ACC112 (cell line): ENCODE results near the gene B2M.

Experiments used
- H2AFZ ChIP-seq: fragments of 200-600 bp; sonication (generic); one replicate; pipeline ENCODE4 v1.6.0; 2017; ENCODE audit warnings: antibody characterized with exemption, low read length; ENCODE audit not compliant: unreplicated experiment
- H3K27ac ChIP-seq: fragments of 200-600 bp; sonication (generic); 2 replicates; pipeline ENCODE4 v1.5.1; 2014; ENCODE audit warnings: low read depth, mild to moderate bottlenecking, antibody characterized with exemption, low read length, moderate library complexity
- H3K27me3 ChIP-seq: fragments of 200-600 bp; sonication (generic); 2 replicates; pipeline ENCODE4 v1.6.1; 2014; ENCODE audit warnings: mild to moderate bottlenecking, antibody characterized with exemption, low read length, moderate library complexity, mixed read lengths; ENCODE audit not compliant: insufficient read depth
- H3K36me3 ChIP-seq: fragments of 200-600 bp; sonication (generic); 2 replicates; pipeline ENCODE4 v1.6.1; 2016; ENCODE audit warnings: mild to moderate bottlenecking, antibody characterized with exemption, low read length, moderate library complexity, mixed read lengths; ENCODE audit not compliant: insufficient read depth
- H3K4me1 ChIP-seq: fragments of 200-600 bp; sonication (generic); one replicate; pipeline ENCODE4 v1.6.1; 2016; ENCODE audit warnings: low read length, mixed read lengths; ENCODE audit not compliant: insufficient read depth, unreplicated experiment, control insufficient read depth
- H3K4me3 ChIP-seq: fragments of 200-600 bp; sonication (generic); 2 replicates; pipeline ENCODE4 v1.5.1; 2014; ENCODE audit warnings: mild to moderate bottlenecking, low read depth, low read length
- H3K79me2 ChIP-seq: fragments of 200-600 bp; sonication (generic); one replicate; pipeline ENCODE4 v1.6.0; 2016; ENCODE audit warnings: low read length; ENCODE audit not compliant: control insufficient read depth, unreplicated experiment, insufficient read depth

B2M gene

DNA sequence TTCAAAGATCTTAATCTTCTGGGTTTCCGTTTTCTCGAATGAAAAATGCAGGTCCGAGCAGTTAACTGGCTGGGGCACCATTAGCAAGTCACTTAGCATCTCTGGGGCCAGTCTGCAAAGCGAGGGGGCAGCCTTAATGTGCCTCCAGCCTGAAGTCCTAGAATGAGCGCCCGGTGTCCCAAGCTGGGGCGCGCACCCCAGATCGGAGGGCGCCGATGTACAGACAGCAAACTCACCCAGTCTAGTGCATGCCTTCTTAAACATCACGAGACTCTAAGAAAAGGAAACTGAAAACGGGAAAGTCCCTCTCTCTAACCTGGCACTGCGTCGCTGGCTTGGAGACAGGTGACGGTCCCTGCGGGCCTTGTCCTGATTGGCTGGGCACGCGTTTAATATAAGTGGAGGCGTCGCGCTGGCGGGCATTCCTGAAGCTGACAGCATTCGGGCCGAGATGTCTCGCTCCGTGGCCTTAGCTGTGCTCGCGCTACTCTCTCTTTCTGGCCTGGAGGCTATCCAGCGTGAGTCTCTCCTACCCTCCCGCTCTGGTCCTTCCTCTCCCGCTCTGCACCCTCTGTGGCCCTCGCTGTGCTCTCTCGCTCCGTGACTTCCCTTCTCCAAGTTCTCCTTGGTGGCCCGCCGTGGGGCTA lies at the start of gene B2M, which contains the start of gene PATL2:
B2M (plus strand) TSS at position 422 of the 647 bp plus-strand sequence; CDS start at position 452, 30 bp downstream.
PATL2 (minus strand) TSS at position 228 of the 647 bp plus-strand sequence. CDS start 34,833 bp downstream, outside the sequence.
- peaks cover 64% of the 10 kb centered on the region for H3K79me2 ChIP-seq
- peaks cover 21% of the 10 kb centered on the region for H3K4me1 ChIP-seq
- peaks cover 52% of the 10 kb centered on the region for H3K36me3 ChIP-seq
- no peaks in the 10 kb centered on the region for H3K27me3 ChIP-seq
- H3K4me3 ChIP-seq, result peak within 1 kb of the TSS; percentile 95
- peak within 1 kb of the TSS; percentile 37 for H2AFZ ChIP-seq
- H3K27ac ChIP-seq, result peak within 1 kb of the TSS; percentile 83

GRCh38 chr15:44661576-44661975 lies 49.7 kb upstream of the B2M start:
- peaks cover 23% of the 10 kb centered on the region for H3K79me2 ChIP-seq
- H3K36me3 ChIP-seq, result peaks cover 5% of the 10 kb centered on the region
- H3K27ac ChIP-seq, result no peak overlapping the region
- H3K27me3 ChIP-seq, result no peaks in the 10 kb centered on the region
- peaks cover 12% of the 10 kb centered on the region for H3K4me1 ChIP-seq
- no peak overlapping the region for H2AFZ ChIP-seq
- H3K4me3 ChIP-seq, result peak overlapping the region; percentile 98

GRCh38 chr15:44662478-44663409 lies 48.6 kb upstream of the B2M start:
- H3K4me3 ChIP-seq, result peak overlapping the region; percentile 98
- H3K27me3 ChIP-seq, result no peaks in the 10 kb centered on the region
- H3K79me2 ChIP-seq, result peaks cover 23% of the 10 kb centered on the region
- H3K4me1 ChIP-seq, result peaks cover 12% of the 10 kb centered on the region
- H3K27ac ChIP-seq, result peak overlapping the region; percentile 73
- H2AFZ ChIP-seq, result peak overlapping the region; percentile 89
- H3K36me3 ChIP-seq, result peaks cover 5% of the 10 kb centered on the region

DNA sequence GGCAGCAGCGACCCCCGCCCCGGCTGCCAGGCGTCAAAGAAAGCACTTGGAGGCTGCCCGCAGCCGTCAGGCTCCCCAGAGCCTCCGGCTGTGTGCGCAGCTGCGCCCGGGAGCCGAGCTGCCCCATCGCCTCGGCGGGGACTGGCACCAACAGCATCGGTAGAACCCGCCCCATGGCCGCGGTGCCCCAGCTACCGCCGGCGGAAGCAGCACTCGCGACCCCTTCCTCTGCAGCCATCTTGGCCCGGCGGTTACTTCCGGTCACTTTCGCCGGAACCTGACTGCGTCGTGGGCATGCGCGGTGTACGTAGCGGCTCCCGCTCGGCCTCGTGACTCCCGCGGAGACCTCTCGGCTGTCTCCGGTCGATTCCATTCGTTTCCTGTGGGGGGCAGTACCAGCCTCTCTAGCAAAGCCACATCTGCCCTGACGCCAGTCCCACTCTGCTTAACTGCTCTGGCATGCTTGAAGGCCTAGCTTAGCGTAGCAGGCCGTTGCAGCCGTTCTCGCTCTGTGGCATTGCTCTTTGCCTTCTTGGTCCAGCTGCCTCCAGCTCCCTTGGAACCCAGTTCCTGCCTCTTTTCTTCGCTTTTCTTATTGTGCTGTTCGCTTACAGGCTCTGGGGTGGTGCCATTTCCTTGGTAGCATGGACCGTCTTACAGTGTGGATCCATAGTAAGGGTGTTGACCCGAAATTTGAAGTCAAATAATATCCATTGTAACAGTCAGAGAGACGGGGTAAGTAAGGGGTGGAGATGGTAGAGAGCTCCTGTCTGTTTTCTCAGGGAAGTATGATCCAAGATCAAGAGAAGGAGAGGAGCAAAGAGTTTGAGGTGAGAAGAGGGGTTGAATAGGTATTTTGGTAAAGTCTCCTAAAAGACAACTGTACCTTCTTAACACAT lies 47.7 kb upstream of the B2M start, which contains the start of gene SPG11:
SPG11 (minus strand) TSS at position 253 of the 899 bp plus-strand sequence; CDS start at position 238, 15 bp downstream.
- Histone ChIP-seq H3K36me3 (peaks cover 5% of the 10 kb centered on the region), H3K79me2 (peaks cover 23% of the 10 kb centered on the region), H3K4me1 (peaks cover 12% of the 10 kb centered on the region), H3K4me3 (peak within 1 kb of the TSS; percentile 98), H3K27me3 (no peaks in the 10 kb centered on the region), H2AFZ (peak within 1 kb of the TSS; percentile 100), H3K27ac (peak within 1 kb of the TSS; percentile 73)

DNA sequence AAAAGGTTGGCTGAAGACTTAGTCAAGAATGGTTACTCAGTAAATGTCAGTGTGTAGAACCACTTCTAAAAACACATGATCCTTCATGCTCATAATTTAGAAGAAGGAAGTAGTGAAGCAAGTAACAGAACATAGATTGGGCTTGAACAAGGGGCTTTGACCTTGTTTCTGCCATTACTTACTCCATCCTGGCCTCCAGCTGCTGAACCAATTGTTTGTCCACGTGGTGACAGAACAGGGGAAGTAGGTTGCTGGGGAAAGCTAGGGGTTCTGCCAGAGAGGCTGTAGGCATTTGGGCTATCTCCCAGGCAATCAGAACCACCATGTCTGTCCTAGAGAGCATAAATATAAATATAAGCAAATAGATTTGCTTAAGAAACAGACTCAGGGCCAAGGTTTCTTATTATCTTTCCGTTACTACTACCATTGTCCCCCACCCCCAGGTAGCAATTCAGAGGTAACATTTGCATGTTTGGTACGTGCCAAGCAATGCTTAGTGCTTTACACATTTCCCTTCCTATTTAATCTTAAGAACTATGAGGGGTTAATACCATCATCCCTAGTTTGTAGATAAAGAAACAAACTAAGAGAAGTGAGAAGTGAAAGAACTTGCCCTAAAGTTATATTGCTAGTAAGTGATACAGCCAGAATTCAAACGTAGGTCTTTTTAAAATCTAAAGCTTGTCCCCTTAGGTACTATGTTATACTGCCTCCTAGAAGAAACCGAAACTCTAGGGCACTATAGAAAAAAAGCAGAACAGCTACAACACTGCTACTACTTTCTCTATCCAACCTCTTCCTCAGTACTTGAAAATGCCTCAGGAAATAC lies 44.9 kb upstream of the B2M start:
- Histone ChIP-seq H2AFZ (no peak overlapping the region), H3K79me2 (peaks cover 16% of the 10 kb centered on the region), H3K27me3 (no peaks in the 10 kb centered on the region), H3K27ac (no peak overlapping the region), H3K4me1 (peaks cover 6% of the 10 kb centered on the region), H3K36me3 (no peaks in the 10 kb centered on the region), H3K4me3 (no peak overlapping the region)

DNA sequence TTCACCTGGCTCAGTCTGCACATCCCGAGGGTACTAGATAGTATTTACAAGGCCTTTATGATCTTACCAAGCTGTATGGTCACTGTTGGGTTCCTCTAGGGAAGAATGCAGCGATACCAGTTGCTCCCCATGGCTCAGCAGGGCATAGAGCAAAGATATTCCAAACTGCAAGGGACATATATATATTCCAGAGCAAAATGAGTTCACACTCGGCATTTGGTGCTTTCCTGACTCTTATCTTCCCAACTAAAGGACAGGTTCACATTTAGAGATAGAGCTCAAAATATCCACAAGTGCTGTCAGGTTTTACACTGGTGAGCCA lies 44.3 kb upstream of the B2M start:
- H3K27ac ChIP-seq, result no peak overlapping the region
- no peak overlapping the region for H2AFZ ChIP-seq
- no peaks in the 10 kb centered on the region for H3K27me3 ChIP-seq

GRCh38 chr15:44668921-44669320 lies 42.4 kb upstream of the B2M start:
- H2AFZ ChIP-seq, result no peak overlapping the region
- no peak overlapping the region for H3K27ac ChIP-seq
- H3K4me1 ChIP-seq, result peaks cover 4% of the 10 kb centered on the region
- no peaks in the 10 kb centered on the region for H3K27me3 ChIP-seq
- H3K4me3 ChIP-seq, result no peak overlapping the region
- H3K79me2 ChIP-seq, result no peaks in the 10 kb centered on the region
- H3K36me3 ChIP-seq, result no peaks in the 10 kb centered on the region

More for the DNA sequence above, 44.3 kb upstream of the B2M start:
- Histone ChIP-seq H3K36me3 (no peaks in the 10 kb centered on the region), H3K4me1 (peaks cover 6% of the 10 kb centered on the region), H3K79me2 (peaks cover 11% of the 10 kb centered on the region), H3K4me3 (no peak overlapping the region)

DNA sequence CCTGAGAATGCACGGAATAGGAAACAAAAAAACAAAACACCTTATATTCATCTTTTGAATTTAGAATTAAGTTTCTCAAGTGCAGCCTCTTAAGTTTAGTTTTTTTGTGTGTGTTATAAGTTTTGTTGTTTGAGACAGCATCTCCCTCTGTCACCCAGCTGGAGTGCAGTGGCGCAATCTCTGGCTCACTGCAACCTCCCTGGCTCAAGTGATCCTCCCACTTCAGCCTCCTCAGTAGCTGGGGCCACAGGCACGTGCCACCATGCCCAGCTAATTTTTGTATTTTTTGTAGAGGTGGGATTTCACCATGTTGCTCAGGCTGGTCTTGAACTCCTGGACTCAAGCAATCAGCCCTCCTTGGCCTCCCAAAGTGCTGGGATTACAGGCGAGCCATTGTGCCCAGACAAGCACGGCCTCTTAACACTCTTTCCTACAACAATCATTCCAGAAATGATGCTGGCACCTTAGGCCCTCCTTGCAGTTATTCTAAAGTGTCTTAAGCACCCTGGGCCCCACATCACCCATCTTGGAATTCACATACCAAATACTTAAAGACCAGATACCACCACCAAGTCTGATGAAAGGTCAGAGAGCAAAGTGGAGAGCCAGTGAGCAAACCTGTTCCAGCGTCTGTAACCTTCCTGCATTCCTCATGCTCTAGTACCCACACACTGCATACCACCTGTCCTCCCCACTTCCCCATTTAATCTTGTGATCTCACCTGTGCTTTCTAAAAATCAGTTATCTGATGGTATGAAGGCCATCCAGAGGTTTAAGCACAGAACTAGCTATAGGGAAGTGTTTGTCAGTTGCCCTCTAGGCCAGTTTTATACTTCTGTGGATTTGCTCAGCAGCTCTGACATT lies 41.0 kb upstream of the B2M start:
- Histone ChIP-seq H3K27me3 (no peaks in the 10 kb centered on the region), H3K4me3 (no peak overlapping the region), H3K4me1 (no peaks in the 10 kb centered on the region), H3K27ac (no peak overlapping the region), H3K36me3 (no peaks in the 10 kb centered on the region), H3K79me2 (no peaks in the 10 kb centered on the region), H2AFZ (no peak overlapping the region)

GRCh38 chr15:44673639-44674038 lies 37.7 kb upstream of the B2M start:
- H3K4me1 ChIP-seq, result no peaks in the 10 kb centered on the region
- H3K27me3 ChIP-seq, result no peaks in the 10 kb centered on the region
- no peak overlapping the region for H3K27ac ChIP-seq

More at GRCh38 chr15:44673639-44674038, 37.7 kb upstream of the B2M start:
- no peaks in the 10 kb centered on the region for H3K79me2 ChIP-seq
- H2AFZ ChIP-seq, result no peak overlapping the region
- no peak overlapping the region for H3K4me3 ChIP-seq
- H3K36me3 ChIP-seq, result no peaks in the 10 kb centered on the region
